Osteoblast (primary cell): Measurements from ENCODE around the gene ZNF697. TPM values are rescaled to one million over a fixed set of nuclear protein-coding genes. Genes with fewer than 3 reads are reported as not detected.

ENCODE experiments used
- DNase-seq: peaks from one replicate; pipeline ENCODE4 v3.0.0; 2011; ENCODE audit warnings: low spot score, mixed read lengths; ENCODE audit not compliant: insufficient read length; ENCODE audit errors: missing footprints
- H2AFZ ChIP-seq: 2 replicates; pipeline ENCODE4 v1.6.0; 2011; ENCODE audit warnings: mild to moderate bottlenecking, low read length
- H3K27ac ChIP-seq: 2 replicates; pipeline ENCODE4 v1.5.1; 2011; ENCODE audit warnings: mild to moderate bottlenecking, low read depth, low read length, moderate library complexity
- H3K27me3 ChIP-seq: 2 replicates; pipeline ENCODE4 v1.6.0; 2012; ENCODE audit warnings: mild to moderate bottlenecking, control low read depth, inconsistent platforms, low read length, moderate library complexity; ENCODE audit not compliant: insufficient read depth
- H3K36me3 ChIP-seq: 2 replicates; pipeline ENCODE4 v1.5.1; 2011; ENCODE audit warnings: mild to moderate bottlenecking, low read length, control low read depth, moderate library complexity; ENCODE audit not compliant: insufficient read depth
- H3K4me1 ChIP-seq: 2 replicates; pipeline ENCODE4 v1.5.1; 2011; ENCODE audit warnings: mild to moderate bottlenecking, low read length, control low read depth, moderate library complexity; ENCODE audit not compliant: insufficient read depth
- H3K4me2 ChIP-seq: 2 replicates; pipeline ENCODE4 v1.6.0; 2011; ENCODE audit warnings: mild to moderate bottlenecking, low read length; ENCODE audit not compliant: insufficient read depth
- H3K4me3 ChIP-seq: fragments of 200-600 bp; sonication (generic); 3 replicates; pipeline ENCODE4 v1.5.1; 2012; ENCODE audit warnings: mild to moderate bottlenecking, low read length, inconsistent platforms; ENCODE audit not compliant: insufficient read depth
- H3K79me2 ChIP-seq: 2 replicates; pipeline ENCODE4 v1.6.0; 2012; ENCODE audit warnings: mild to moderate bottlenecking, low read length, control low read depth, inconsistent platforms; ENCODE audit not compliant: insufficient read depth
- H3K9me3 ChIP-seq: 2 replicates; pipeline ENCODE4 v1.5.1; 2011; ENCODE audit warnings: low read depth, low read length, control low read depth
- H4K20me1 ChIP-seq: 2 replicates; pipeline ENCODE4 v1.6.0; 2012; ENCODE audit warnings: mild to moderate bottlenecking, low read length, control low read depth; ENCODE audit not compliant: insufficient read depth
- CTCF ChIP-seq: IDR thresholded peaks from 2 replicates; pipeline ENCODE4 v1.5.1; 2011; ENCODE audit warnings: mild to moderate bottlenecking, low read depth, low read length, moderate library complexity; ENCODE audit errors: extremely low read depth
- total RNA-seq: library from RNA; depleted of rRNA; stranded (reverse); fragments of >200 nt; gene quantifications from 2 replicates; pipeline ENCODE4 v1.2.3, GENCODE V29; 2012

ZNF697 gene
- total RNA-seq, 1 donor = 6.5 TPM

- H3K79me2 ChIP-seq = peaks cover 90% of the 10 kb centered on the region
- peaks cover 46% of the 10 kb centered on the region for H3K4me1 ChIP-seq
- H3K27ac ChIP-seq = peak overlapping the region; percentile 62
- peak; percentile 95 for DNase-seq
- no peaks in the 10 kb centered on the region for H3K27me3 ChIP-seq
- peak overlapping the region; percentile 79 for H3K4me2 ChIP-seq
- peaks cover 7% of the 10 kb centered on the region for H3K36me3 ChIP-seq
- no peak for TF ChIP-seq CTCF
- H4K20me1 ChIP-seq = peaks cover 56% of the 10 kb centered on the region
- peak overlapping the region; percentile 63 for H3K4me3 ChIP-seq
- H3K9me3 ChIP-seq = no peaks in the 10 kb centered on the region
- H2AFZ ChIP-seq = peak overlapping the region; percentile 49
Measured at GRCh38 chr1:119631433-119632102, 16.5 kb downstream of the ZNF697 start.

GRCh38 chr1:119631086-119631432, 17.0 kb downstream of the ZNF697 start:
- Histone ChIP-seq H4K20me1 (peaks cover 56% of the 10 kb centered on the region), H3K9me3 (no peaks in the 10 kb centered on the region), H3K4me2 (peak overlapping the region; percentile 79), H3K27me3 (no peaks in the 10 kb centered on the region), H3K27ac (peak overlapping the region; percentile 62), H2AFZ (peak overlapping the region; percentile 23), H3K4me1 (peaks cover 46% of the 10 kb centered on the region), H3K79me2 (peaks cover 89% of the 10 kb centered on the region), H3K4me3 (peak overlapping the region; percentile 63), H3K36me3 (peaks cover 7% of the 10 kb centered on the region)
- no peak for TF ChIP-seq CTCF
- no peak for DNase-seq

- peak; percentile 97 for DNase-seq
- Histone ChIP-seq H3K4me3 (no peak overlapping the region), H3K36me3 (peaks cover 37% of the 10 kb centered on the region), H3K9me3 (no peaks in the 10 kb centered on the region), H3K27ac (peak overlapping the region; percentile 25), H3K4me1 (peaks cover 23% of the 10 kb centered on the region), H2AFZ (no peak overlapping the region), H4K20me1 (peaks cover 53% of the 10 kb centered on the region), H3K27me3 (no peaks in the 10 kb centered on the region), H3K79me2 (peaks cover 60% of the 10 kb centered on the region), H3K4me2 (peak overlapping the region; percentile 35)
- TF ChIP-seq CTCF = no peak
Measured at GRCh38 chr1:119626841-119627240, 21.2 kb downstream of the ZNF697 start.

GRCh38 chr1:119626011-119626545, 22.0 kb downstream of the ZNF697 start:
- TF ChIP-seq CTCF = no peak
- Histone ChIP-seq H3K4me1 (peaks cover 20% of the 10 kb centered on the region), H3K27ac (no peak overlapping the region), H3K9me3 (no peaks in the 10 kb centered on the region), H4K20me1 (peaks cover 50% of the 10 kb centered on the region), H3K79me2 (peaks cover 53% of the 10 kb centered on the region), H2AFZ (no peak overlapping the region), H3K27me3 (no peaks in the 10 kb centered on the region), H3K4me2 (no peak overlapping the region), H3K4me3 (no peak overlapping the region), H3K36me3 (peaks cover 38% of the 10 kb centered on the region)
- no peak for DNase-seq
